SJCRH30 (cell line): Measurements from ENCODE around the gene TENT5C. TPM values are rescaled to one million over a fixed set of nuclear protein-coding genes. Genes with fewer than 3 reads are reported as not detected.

ENCODE experiments used
- DNase-seq, 2 experiments: peaks; one replicate each; pipeline ENCODE4 v3.0.0-alpha.2; 2015 to 2020
- H3K27ac ChIP-seq: fragments of 250-450 bp; sonication (Bioruptor Pico); 2 replicates; pipeline ENCODE4 v1.5.1; 2020; ENCODE audit warnings: mild to moderate bottlenecking, moderate library complexity
- H3K27me3 ChIP-seq: fragments of 250-450 bp; sonication (Bioruptor Pico); 2 replicates; pipeline ENCODE4 v1.5.1; 2020; ENCODE audit warnings: mild to moderate bottlenecking, moderate library complexity
- H3K36me3 ChIP-seq: fragments of 250-450 bp; sonication (Bioruptor Pico); 2 replicates; pipeline ENCODE4 v1.5.1; 2020; ENCODE audit warnings: mild to moderate bottlenecking, moderate library complexity
- H3K4me1 ChIP-seq: fragments of 250-450 bp; sonication (Bioruptor Pico); 2 replicates; pipeline ENCODE4 v1.5.1; 2020; ENCODE audit warnings: mild to moderate bottlenecking, moderate library complexity
- H3K4me3 ChIP-seq: fragments of 250-450 bp; sonication (Bioruptor Pico); 2 replicates; pipeline ENCODE4 v1.5.1; 2020; ENCODE audit warnings: mild to moderate bottlenecking, moderate library complexity
- H3K9me3 ChIP-seq: fragments of 250-450 bp; sonication (Bioruptor Pico); replicated peaks from 2 replicates; pipeline ENCODE4 v1.5.1; 2020; ENCODE audit warnings: mild to moderate bottlenecking, moderate library complexity
- total RNA-seq: library from RNA; depleted of rRNA; stranded (reverse); fragments of >200 nt; shearing (Covaris generic); gene quantifications from 2 replicates; pipeline ENCODE4 v1.2.3, GENCODE V29; 2014

Gene TENT5C
- total RNA-seq, 1 experiment from 2014 or later = 0.79 TPM

DNA sequence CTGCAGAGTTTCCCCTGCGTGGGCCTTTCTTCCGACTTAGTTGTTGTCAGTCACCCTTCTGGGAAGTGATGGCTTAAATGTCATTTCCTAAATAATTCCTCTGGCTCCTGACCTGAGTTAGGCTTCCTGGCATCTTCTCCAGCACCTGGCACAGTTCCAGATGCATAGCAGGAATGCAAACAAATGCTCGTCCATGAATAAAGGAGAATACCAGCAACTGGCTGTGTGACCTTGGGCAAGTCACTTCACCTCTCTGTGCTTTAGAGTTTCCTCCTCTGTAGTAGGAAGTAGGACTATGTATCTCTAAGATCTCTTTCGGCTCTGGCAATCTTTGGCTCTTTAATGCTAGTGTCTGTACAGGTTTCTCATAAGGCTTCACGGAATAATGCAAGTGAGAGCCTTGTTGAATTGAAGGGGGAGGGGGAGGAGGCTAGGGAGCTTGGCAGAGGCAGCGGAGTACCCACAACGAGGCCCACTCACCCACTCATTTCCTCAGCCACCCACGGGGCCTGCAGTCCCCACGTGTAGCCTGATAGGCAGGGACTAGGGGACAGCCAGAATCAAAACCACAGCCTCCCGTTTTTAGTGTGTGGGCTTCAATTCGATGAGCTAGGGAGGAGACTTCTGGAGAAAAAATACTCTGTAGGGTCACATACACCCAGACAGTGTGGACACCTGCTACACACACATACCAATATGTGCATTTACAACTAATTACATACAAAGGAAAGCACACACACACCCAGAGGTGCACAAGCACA, 48.1 kb downstream of the TENT5C start:
- Histone ChIP-seq H3K4me1 (no peaks in the 10 kb centered on the region), H3K9me3 (no peaks in the 10 kb centered on the region), H3K27ac (no peak overlapping the region), H3K27me3 (no peaks in the 10 kb centered on the region), H3K4me3 (no peak overlapping the region), H3K36me3 (no peaks in the 10 kb centered on the region)
- peak in 1 of 2 experiments; percentile 11 for DNase-seq

DNA sequence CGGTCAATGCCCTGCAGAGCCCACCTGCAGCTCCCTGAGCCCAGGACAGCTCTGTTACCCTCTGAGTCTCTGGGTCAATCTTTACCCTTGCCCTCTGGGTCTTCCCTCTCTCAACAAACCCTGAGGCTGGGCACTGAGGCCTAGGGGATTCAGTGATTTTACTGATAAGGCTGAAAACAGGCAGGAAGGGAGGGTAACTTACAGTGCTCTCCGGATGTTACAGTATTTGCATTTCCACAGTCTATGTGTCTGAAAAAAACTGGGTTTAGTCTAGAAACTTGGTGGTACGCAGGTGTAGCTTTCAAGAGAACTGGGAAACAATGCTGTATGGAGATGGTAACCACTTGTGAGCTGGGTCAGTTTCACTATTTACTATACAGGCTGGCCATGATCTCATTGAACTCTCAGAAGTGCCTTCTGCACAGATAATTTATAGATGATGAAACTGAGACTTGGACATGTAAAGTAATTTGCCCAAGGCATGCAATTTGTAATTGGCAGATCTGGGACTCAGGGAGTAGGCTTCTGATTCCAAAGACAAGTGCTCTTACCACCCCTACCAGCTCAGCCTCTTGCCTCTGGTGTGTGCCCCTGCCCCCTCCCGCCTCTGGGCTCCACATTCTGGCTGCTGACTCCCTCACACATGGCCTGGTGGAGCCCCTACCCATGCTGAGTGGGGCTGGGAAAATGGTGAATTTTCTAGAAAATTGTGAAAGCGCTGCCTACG, 48.8 kb downstream of the TENT5C start:
- Histone ChIP-seq H3K4me3 (no peak overlapping the region), H3K36me3 (no peaks in the 10 kb centered on the region), H3K27ac (no peak overlapping the region), H3K9me3 (no peaks in the 10 kb centered on the region), H3K27me3 (no peaks in the 10 kb centered on the region), H3K4me1 (no peaks in the 10 kb centered on the region)
- DNase-seq = no peak

DNA sequence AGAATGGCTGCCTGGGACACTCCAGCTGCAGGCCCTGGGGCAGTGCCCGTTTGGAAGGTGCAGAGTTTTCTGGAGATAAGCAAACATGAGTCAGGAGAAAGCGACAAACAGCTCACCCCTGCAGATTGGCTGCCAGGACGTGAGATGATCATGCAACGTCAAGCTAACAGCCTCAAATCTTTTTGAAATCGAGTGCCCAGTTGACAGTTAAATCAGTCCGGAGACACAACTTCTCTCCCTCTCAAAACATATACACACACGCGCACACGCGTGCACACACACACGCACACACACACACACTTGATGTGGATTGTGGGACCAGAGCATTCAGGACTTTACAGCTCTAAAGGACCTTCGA, 49.4 kb downstream of the TENT5C start:
- Histone ChIP-seq H3K36me3 (no peaks in the 10 kb centered on the region), H3K9me3 (no peaks in the 10 kb centered on the region), H3K27ac (no peak overlapping the region), H3K27me3 (no peaks in the 10 kb centered on the region), H3K4me1 (no peaks in the 10 kb centered on the region), H3K4me3 (no peak overlapping the region)
- DNase-seq = no peak

DNA sequence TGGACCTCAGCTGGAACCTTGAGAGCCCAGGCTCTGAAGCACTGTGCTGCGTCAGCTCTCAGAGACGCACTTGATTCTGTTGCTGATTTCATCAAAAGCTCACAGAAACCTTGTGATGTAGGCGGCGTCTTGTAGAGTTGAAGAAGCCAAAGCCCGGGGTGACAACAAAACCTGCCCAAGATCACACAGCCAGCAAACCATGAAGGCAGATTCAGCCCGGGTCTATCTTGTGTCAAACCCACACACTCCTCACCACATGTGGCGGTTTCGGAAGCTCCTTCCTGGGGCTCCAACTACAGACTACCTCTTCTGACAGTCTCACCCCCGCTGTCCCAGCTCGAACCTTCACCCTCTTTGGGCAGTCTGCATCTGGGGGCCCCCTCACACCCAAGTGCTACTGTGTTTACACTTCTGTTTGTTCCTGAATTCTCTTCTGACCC, 50.4 kb downstream of the TENT5C start:
- DNase-seq = no peak
- Histone ChIP-seq H3K36me3 (no peaks in the 10 kb centered on the region), H3K4me1 (no peaks in the 10 kb centered on the region), H3K27me3 (no peaks in the 10 kb centered on the region), H3K9me3 (no peaks in the 10 kb centered on the region), H3K4me3 (no peak overlapping the region), H3K27ac (no peak overlapping the region)

DNA sequence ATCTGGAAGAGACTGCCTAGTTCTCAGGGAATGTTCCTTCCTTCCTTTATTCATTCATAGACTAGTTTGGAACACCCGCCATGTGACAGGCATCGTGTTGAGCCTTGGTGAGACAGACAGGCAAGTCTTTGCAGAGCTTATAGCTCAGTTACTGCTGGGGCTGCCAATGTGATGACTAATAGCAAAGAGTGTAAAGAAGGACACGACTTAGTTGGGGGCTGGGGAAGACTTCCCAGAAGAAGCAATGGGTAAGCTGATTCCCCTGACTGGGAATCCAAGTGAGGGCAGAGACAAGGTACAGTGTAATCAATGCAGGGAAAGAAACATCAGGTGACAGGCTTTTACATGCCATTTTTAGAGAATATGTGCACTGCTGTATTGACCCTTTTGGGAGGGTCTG, 51.2 kb downstream of the TENT5C start:
- DNase-seq = peak in 1 of 2 experiments; percentile 22
- H3K27me3 ChIP-seq = no peaks in the 10 kb centered on the region
- H3K27ac ChIP-seq = no peak overlapping the region
- no peak overlapping the region for H3K4me3 ChIP-seq
- H3K36me3 ChIP-seq = no peaks in the 10 kb centered on the region
- no peaks in the 10 kb centered on the region for H3K4me1 ChIP-seq
- no peaks in the 10 kb centered on the region for H3K9me3 ChIP-seq

DNA sequence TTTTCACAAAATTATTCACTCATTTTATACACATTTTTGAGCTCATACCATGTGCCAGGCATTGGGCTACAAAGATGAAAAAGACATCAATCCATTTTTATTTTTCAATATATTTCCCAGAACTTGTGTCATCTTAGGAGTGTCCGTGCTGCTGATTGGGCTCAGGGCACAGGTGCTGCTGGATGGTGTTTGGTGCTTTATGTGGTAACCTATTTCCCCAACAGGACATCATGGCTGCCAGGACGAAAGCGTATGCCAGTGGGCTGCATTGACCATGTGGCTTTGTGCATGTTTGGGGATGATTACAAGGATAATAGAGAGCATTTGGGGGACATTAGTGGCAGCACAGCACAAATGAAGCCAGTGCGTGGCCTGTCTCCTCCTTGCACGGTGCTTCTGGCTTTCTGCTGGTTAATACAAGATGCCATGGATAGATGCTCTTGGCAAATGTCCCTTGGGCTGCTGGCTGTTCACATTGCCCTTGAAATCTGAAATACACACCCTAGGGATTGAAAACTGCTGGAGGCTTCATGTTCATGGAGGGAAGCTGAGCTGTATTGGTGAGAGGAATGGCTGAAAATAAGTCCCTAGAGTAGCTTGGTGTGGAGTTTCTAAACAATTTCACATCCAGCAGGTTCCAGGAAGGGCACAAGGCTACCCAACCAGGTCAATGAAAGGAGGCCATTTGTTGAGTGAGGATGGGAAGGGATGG, 52.3 kb downstream of the TENT5C start:
- Histone ChIP-seq H3K4me1 (no peaks in the 10 kb centered on the region), H3K4me3 (no peak overlapping the region), H3K27ac (no peak overlapping the region), H3K36me3 (no peaks in the 10 kb centered on the region), H3K27me3 (no peaks in the 10 kb centered on the region), H3K9me3 (no peaks in the 10 kb centered on the region)
- DNase-seq = no peak

DNA sequence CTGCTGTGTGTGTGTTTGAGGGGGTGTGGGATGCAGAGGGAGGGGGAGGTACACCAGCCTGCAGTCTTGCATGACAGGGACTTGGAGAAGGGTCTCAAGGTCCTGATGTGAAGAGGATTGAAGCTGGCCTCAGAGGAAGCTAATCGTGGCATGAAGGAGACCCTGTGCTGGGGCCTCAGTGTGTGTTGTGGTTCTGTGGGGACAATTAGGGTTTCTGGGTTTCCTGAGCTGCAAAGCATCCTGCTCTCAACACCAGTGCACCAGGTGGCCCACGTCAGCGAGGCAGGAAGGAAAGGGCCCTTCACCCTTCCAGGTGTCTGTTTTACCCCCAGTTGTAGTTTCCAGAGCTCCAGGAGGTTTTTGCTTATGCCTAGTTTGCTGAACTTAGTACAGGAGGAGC, 52.8 kb downstream of the TENT5C start:
- Histone ChIP-seq H3K4me3 (no peak overlapping the region), H3K36me3 (no peaks in the 10 kb centered on the region), H3K9me3 (no peaks in the 10 kb centered on the region), H3K27me3 (no peaks in the 10 kb centered on the region), H3K27ac (no peak overlapping the region), H3K4me1 (no peaks in the 10 kb centered on the region)
- DNase-seq = no peak

DNA sequence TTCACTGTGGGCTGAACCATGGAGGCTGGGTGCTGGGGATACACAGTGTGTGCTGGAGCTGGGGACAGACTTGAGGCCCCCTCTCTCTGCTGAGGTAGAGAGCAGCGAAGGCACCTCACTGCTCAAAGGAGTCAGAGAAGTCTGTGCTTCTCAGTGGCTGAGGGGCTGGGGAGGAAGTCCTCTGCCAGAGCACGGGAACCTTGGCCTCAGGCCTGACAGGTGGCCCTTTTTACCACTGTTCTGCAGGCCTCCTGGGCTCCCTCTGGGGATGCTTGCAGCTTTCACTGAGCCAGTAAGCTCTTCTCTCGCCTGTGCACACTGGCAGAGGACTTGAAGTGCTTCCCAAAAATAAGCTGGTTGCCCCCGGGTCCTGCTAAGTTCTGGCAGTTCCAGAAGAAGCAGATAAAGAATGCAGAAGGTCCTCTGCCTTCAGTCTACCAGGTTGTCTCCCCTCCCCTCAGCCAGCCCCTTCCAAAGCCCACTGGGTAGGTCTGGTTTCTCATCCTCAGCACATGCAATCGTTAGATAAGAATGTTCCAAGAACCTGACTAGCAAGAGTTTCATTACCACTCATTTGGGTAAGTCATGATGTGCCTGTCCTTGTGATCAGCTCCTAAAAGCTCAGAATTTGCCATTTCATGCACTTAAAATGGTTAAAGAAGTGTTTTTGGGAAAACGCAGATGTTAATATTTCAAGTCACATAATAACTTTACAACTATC, 53.9 kb downstream of the TENT5C start:
- H3K9me3 ChIP-seq = no peaks in the 10 kb centered on the region
- no peaks in the 10 kb centered on the region for H3K4me1 ChIP-seq
- H3K27ac ChIP-seq = no peak overlapping the region
- no peaks in the 10 kb centered on the region for H3K36me3 ChIP-seq
- no peak overlapping the region for H3K4me3 ChIP-seq
- H3K27me3 ChIP-seq = no peaks in the 10 kb centered on the region
- no peak for DNase-seq

DNA sequence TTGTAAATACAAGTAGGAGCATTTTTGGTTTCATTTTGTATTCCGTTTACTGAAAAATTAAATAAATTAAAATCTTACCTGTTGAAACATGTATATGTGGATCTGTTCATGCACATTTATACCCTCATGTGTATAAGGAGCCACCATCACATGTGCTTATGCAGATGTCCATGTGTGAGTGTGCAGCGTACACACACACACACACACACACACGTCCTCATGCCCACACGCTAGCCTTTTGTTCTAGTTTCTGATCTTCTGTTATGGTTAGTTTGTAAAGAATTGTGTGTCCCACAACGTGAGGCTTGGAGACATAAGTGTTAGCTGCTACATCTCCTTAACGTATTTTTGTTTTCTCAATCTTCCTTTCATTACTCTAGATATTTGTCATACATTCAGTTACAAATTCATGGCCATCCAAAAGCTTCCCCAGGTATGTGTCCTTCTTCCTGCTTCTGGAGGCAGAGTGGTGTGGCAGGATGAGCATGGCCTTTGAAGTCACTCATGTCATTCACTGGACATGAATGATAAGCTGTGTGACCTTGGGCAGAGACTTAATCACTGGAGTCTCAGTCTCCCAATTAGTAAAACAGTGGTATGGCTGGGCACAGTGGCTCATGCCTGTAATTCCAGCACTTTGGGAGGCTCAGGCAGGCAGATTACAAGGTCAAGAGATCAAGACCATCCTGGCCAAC, 54.6 kb downstream of the TENT5C start:
- no peaks in the 10 kb centered on the region for H3K36me3 ChIP-seq
- no peak overlapping the region for H3K4me3 ChIP-seq
- no peaks in the 10 kb centered on the region for H3K9me3 ChIP-seq
- H3K27me3 ChIP-seq = no peaks in the 10 kb centered on the region
- no peaks in the 10 kb centered on the region for H3K4me1 ChIP-seq
- no peak for DNase-seq
- H3K27ac ChIP-seq = no peak overlapping the region

DNA sequence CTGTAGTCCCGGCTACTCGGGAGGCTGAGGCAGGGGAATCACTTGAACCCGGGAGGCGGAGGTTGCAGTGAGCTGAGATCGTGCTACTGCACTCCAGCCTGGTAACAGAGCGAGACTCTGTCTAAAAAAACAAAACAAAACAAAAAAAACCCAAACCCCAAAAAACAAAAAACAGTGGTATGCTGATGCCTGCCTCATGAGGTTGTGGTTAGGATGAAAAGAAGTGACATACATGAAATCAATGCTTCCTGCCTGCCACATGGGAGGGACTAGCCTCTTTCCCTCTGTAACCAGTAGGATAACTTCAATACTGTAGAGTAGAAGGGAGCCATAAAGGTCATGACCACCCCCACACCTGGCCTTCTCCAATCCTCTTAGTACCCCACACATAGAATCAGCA, 55.2 kb downstream of the TENT5C start:
- no peak for DNase-seq
- Histone ChIP-seq H3K36me3 (no peaks in the 10 kb centered on the region), H3K9me3 (no peaks in the 10 kb centered on the region), H3K4me1 (no peaks in the 10 kb centered on the region), H3K27me3 (no peaks in the 10 kb centered on the region), H3K4me3 (no peak overlapping the region), H3K27ac (no peak overlapping the region)

DNA sequence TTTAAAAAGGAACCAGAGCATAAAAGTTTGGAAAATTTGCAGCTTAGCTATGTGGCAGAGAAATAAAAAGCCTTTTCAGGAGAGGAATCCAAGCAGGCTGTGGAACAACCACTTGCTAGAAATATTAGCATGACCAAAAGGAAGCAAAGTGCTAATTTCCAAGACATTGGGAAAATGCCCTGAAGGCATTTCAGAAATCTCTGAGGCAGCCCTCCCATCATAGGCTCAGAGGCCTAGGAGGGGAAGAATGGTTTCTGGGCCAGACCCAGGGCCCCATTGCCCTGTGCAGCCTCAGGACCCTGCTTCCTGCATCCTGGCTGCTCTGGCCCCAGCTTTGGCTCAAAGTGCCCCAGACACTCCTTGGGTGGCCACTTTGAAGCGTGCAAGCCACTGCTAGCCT, 56.8 kb downstream of the TENT5C start:
- no peaks in the 10 kb centered on the region for H3K36me3 ChIP-seq
- no peak overlapping the region for H3K27ac ChIP-seq
- H3K4me1 ChIP-seq = no peaks in the 10 kb centered on the region
- no peak for DNase-seq
- no peak overlapping the region for H3K4me3 ChIP-seq
- no peaks in the 10 kb centered on the region for H3K9me3 ChIP-seq
- H3K27me3 ChIP-seq = no peaks in the 10 kb centered on the region

DNA sequence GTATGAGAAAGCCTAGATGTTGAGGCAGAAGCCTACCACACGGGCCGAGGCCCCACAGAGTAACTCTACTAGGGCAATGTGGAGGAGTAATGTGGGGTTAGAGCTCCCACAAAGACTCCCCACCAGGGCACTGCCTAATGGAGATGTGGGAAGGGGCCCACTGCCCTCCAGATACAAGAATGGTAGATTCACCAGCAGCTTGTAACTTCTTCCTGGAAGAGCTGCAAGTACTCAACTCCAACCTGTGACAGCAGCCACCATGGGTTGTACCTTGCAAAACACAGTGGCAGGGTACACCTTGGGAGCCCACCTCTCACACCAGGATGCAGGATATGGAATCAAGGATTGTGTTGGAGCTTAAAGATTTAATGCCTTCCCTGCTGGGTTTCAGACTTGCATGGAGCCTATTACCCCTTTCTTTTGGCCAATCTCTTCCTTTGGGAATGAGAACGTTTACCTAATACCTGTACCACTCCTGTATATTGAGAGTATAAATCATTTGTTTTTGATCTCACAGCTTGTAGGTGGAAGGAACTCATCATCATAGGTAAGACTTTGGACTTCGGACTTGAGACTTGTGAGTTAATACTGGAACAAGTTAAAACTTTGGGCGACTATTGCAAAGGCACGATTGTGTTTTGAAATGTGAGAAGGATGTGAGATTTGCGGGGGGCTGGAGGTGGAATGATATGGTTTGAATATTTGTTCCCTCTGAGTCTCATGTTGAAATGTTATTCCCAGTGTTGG, 57.5 kb downstream of the TENT5C start:
- no peak overlapping the region for H3K27ac ChIP-seq
- DNase-seq = no peak
- H3K4me3 ChIP-seq = no peak overlapping the region
- H3K4me1 ChIP-seq = no peaks in the 10 kb centered on the region
- no peaks in the 10 kb centered on the region for H3K9me3 ChIP-seq
- no peaks in the 10 kb centered on the region for H3K36me3 ChIP-seq
- no peaks in the 10 kb centered on the region for H3K27me3 ChIP-seq

DNA sequence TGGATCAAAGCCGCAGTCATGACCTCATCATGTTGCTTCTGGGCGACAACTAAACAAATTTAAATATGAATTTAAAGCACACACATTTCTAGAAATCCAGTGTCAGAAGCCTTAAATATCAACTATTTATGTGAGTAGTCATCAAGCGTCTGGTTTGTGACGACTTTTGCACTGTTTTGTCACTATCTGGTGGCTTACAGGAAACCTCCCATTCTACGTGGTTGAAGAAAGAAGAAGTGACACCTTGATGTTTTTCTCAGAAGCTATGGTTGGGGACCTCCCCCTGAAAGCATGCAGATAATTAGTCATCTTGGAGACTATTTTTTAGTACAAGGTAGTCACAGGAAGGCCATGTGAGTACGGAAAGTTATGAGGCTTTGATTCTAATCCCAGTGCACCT, 58.5 kb downstream of the TENT5C start:
- H3K27me3 ChIP-seq = no peaks in the 10 kb centered on the region
- H3K27ac ChIP-seq = no peak overlapping the region
- no peaks in the 10 kb centered on the region for H3K9me3 ChIP-seq
- H3K4me1 ChIP-seq = no peaks in the 10 kb centered on the region
- no peak for DNase-seq
- no peaks in the 10 kb centered on the region for H3K36me3 ChIP-seq
- H3K4me3 ChIP-seq = no peak overlapping the region
